SU-DHL-6 (cell line): ENCODE data around the gene MAP7D2.

ENCODE experiments used
- EZH2phosphoT487 ChIP-seq: fragments of 200-600 bp; sonication (generic), shearing (Covaris generic); conservative IDR thresholded peaks from 2 replicates; pipeline ENCODE4 v1.6.1; 2018; ENCODE audit warnings: mild to moderate bottlenecking, antibody characterized with exemption, low read length, moderate library complexity, mixed read lengths
- TF ChIP-seq, protein P1 (sequence below): fragments of 200-600 bp; sonication (generic); IDR thresholded peaks from one replicate; pipeline ENCODE4 v1.5.1; 2017; ENCODE audit warnings: antibody characterized with exemption, mild to moderate bottlenecking, low read length, moderate library complexity; ENCODE audit not compliant: insufficient read depth, poor library complexity, severe bottlenecking

DNA sequence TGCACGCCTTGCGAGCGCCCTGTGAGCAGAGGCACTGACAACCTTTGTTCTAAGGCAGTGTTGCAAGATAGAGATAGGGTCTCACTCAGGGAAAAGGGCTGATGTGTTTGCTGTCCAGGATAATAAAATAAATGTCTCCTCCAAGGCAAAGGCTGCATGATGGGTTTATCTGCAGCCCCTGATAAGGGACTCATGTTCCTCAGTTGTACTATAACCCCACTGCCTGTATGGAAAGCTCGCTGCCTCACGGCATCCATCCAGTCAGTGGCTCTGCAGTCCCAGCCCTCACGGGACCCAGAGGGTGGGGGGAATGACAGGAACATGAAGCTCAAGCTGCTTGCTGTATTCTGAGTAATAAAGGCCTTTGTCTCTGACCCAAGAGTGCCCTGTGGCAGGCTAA lies 148.4 kb downstream of the MAP7D2 start:
- TF ChIP-seq, protein P1, sequence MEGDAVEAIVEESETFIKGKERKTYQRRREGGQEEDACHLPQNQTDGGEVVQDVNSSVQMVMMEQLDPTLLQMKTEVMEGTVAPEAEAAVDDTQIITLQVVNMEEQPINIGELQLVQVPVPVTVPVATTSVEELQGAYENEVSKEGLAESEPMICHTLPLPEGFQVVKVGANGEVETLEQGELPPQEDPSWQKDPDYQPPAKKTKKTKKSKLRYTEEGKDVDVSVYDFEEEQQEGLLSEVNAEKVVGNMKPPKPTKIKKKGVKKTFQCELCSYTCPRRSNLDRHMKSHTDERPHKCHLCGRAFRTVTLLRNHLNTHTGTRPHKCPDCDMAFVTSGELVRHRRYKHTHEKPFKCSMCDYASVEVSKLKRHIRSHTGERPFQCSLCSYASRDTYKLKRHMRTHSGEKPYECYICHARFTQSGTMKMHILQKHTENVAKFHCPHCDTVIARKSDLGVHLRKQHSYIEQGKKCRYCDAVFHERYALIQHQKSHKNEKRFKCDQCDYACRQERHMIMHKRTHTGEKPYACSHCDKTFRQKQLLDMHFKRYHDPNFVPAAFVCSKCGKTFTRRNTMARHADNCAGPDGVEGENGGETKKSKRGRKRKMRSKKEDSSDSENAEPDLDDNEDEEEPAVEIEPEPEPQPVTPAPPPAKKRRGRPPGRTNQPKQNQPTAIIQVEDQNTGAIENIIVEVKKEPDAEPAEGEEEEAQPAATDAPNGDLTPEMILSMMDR: no peak
- no peak for TF ChIP-seq EZH2phosphoT487
